ENCODE data around the gene RETREG3. TPM values are rescaled to one million over a fixed set of nuclear protein-coding genes. Genes with fewer than 3 reads are reported as not detected.

RETREG3 gene
- total RNA-seq (2022; extraction: Qiagen RNA extraction; ENCODE audit: low read depth): 22.6 to 32.0 TPM (median 29.9 TPM) in 5 replicates

GRCh38 chr17:42609182-42609813 is at the start of gene RETREG3, which contains the start of gene TUBG1:
TSS of gene RETREG3 (minus strand) at chr17:42609374. CDS start at chr17:42609324, 50 bp downstream.
TSS of gene TUBG1 (plus strand) at chr17:42609683. CDS start at chr17:42609738, 55 bp downstream.

GRCh38 chr17:42577532-42578281 is 31.5 kb downstream of the RETREG3 start, which contains the start of gene PSMC3IP:
TSS of gene PSMC3IP (minus strand) at chr17:42577729. CDS start at chr17:42577686, 43 bp downstream.

GRCh38 chr17:42566883-42567573 is 42.1 kb downstream of the RETREG3 start, which contains the start of gene MLX:
TSS of gene MLX (plus strand) at chr17:42567100. CDS start at chr17:42567125, 25 bp downstream.

GRCh38 chr17:42561897-42562387 is 47.2 kb downstream of the RETREG3 start, which contains the start of gene COASY:
TSS of gene COASY (plus strand) at chr17:42562148. CDS start at chr17:42562623, 475 bp downstream.

GRCh38 chr17:42552736-42553135 is 56.4 kb downstream of the RETREG3 start, which contains the start of gene HSD17B1:
TSS of gene HSD17B1 (plus strand) at chr17:42552923. CDS start at chr17:42552934, 11 bp downstream.

GRCh38 chr17:42536048-42536371 is 73.2 kb downstream of the RETREG3 start, which contains the start of gene NAGLU:
TSS of gene NAGLU (plus strand) at chr17:42536241. CDS start at chr17:42536273, 32 bp downstream.

Other genes with a start within 250 kb of the RETREG3 start
- 61.1 to 82.9 TPM (median 74.4 TPM) in 5 replicates for gene STAT3, start 220.9 kb downstream of the RETREG3 start, total RNA-seq (2022; extraction: Qiagen RNA extraction; ENCODE audit: low read depth)
- gene CAVIN1, start 186.1 kb downstream of the RETREG3 start, total RNA-seq (2022; extraction: Qiagen RNA extraction; ENCODE audit: low read depth): 367 to 513 TPM (median 475 TPM) in 5 replicates
- gene ATP6V0A1, start 150.5 kb downstream of the RETREG3 start, total RNA-seq (2022; extraction: Qiagen RNA extraction; ENCODE audit: low read depth): 23.9 to 47.5 TPM (median 44.9 TPM) in 5 replicates
- gene NAGLU, start 73.1 kb downstream of the RETREG3 start, total RNA-seq (2022; extraction: Qiagen RNA extraction; ENCODE audit: low read depth): 24.4 to 48.2 TPM (median 44.7 TPM) in 5 replicates
- gene HSD17B1, start 56.5 kb downstream of the RETREG3 start, total RNA-seq (2022; extraction: Qiagen RNA extraction; ENCODE audit: low read depth): 1.1 to 1.8 TPM (median 1.7 TPM) in 5 replicates
- gene COASY, start 47.2 kb downstream of the RETREG3 start, total RNA-seq (2022; extraction: Qiagen RNA extraction; ENCODE audit: low read depth): 86.3 to 131 TPM (median 126 TPM) in 5 replicates
- gene MLX, start 42.3 kb downstream of the RETREG3 start, total RNA-seq (2022; extraction: Qiagen RNA extraction; ENCODE audit: low read depth): 54.7 to 66.6 TPM (median 63.8 TPM) in 5 replicates
- gene PSMC3IP, start 31.6 kb downstream of the RETREG3 start, total RNA-seq (2022; extraction: Qiagen RNA extraction; ENCODE audit: low read depth): 37.8 to 39.8 TPM (median 38.5 TPM) in 5 replicates
- 126 to 157 TPM (median 153 TPM) in 5 replicates for gene TUBG1, start 309 bp upstream of the RETREG3 start, total RNA-seq (2022; extraction: Qiagen RNA extraction; ENCODE audit: low read depth)
- 19.6 to 25.9 TPM (median 22.6 TPM) in 5 replicates for gene TUBG2, start 49.9 kb upstream of the RETREG3 start, total RNA-seq (2022; extraction: Qiagen RNA extraction; ENCODE audit: low read depth)
- gene PLEKHH3, start 67.6 kb upstream of the RETREG3 start, total RNA-seq (2022; extraction: Qiagen RNA extraction; ENCODE audit: low read depth): 7.7 to 20.0 TPM (median 18.9 TPM) in 5 replicates
- gene CCR10, start 72.5 kb upstream of the RETREG3 start, total RNA-seq (2022; extraction: Qiagen RNA extraction; ENCODE audit: low read depth): 0.18 to 0.66 TPM (median 0.53 TPM) in 5 replicates
- 3.5 to 6.5 TPM (median 6.0 TPM) in 5 replicates for gene CNTNAP1, start 73.2 kb upstream of the RETREG3 start, total RNA-seq (2022; extraction: Qiagen RNA extraction; ENCODE audit: low read depth)
- gene EZH1, start 135.7 kb upstream of the RETREG3 start, total RNA-seq (2022; extraction: Qiagen RNA extraction; ENCODE audit: low read depth): 10.2 to 14.6 TPM (median 13.3 TPM) in 5 replicates
- 0.74 to 1.3 TPM (median 0.88 TPM) in 4 of 5 replicates, not detected in the other for gene RAMP2, start 151.9 kb upstream of the RETREG3 start, total RNA-seq (2022; extraction: Qiagen RNA extraction; ENCODE audit: low read depth)
- 118 to 129 TPM (median 121 TPM) in 5 replicates for gene VPS25, start 164.1 kb upstream of the RETREG3 start, total RNA-seq (2022; extraction: Qiagen RNA extraction; ENCODE audit: low read depth)
- 0.47 to 2.3 TPM (median 1.7 TPM) in 5 replicates for gene WNK4, start 171.2 kb upstream of the RETREG3 start, total RNA-seq (2022; extraction: Qiagen RNA extraction; ENCODE audit: low read depth)
- gene COA3, start 189.3 kb upstream of the RETREG3 start, total RNA-seq (2022; extraction: Qiagen RNA extraction; ENCODE audit: low read depth): 92.1 to 146 TPM (median 129 TPM) in 5 replicates
- 0.18 TPM in 1 of 5 replicates, not detected in the others for gene CNTD1, start 189.5 kb upstream of the RETREG3 start, total RNA-seq (2022; extraction: Qiagen RNA extraction; ENCODE audit: low read depth)
- gene BECN1, start 214.9 kb upstream of the RETREG3 start, total RNA-seq (2022; extraction: Qiagen RNA extraction; ENCODE audit: low read depth): 73.4 to 105 TPM (median 80.8 TPM) in 5 replicates
- gene PSME3, start 224.0 kb upstream of the RETREG3 start, total RNA-seq (2022; extraction: Qiagen RNA extraction; ENCODE audit: low read depth): 235 to 258 TPM (median 245 TPM) in 5 replicates
- gene AOC2, start 235.2 kb upstream of the RETREG3 start, total RNA-seq (2022; extraction: Qiagen RNA extraction; ENCODE audit: low read depth): 1.1 to 2.5 TPM (median 1.9 TPM) in 5 replicates
- 1.1 to 2.5 TPM (median 1.2 TPM) in 5 replicates for gene AOC3, start 241.8 kb upstream of the RETREG3 start, total RNA-seq (2022; extraction: Qiagen RNA extraction; ENCODE audit: low read depth)